Panc1 (cell line): ENCODE measurements around the gene UGT1A10.

Experiments
- POLR2AphosphoS5 ChIP-seq: IDR thresholded peaks from 2 replicates; pipeline ENCODE4 v1.6.1; 2012; ENCODE audit warnings: mild to moderate bottlenecking, low read depth, low read length, moderate library complexity
- REST ChIP-seq, 2 experiments: IDR thresholded peaks; 2 replicates each; pipeline ENCODE4 v1.6.1; 2011 to 2012; ENCODE audit warnings: low read depth in 2 of 2, control low read depth in 1 of 2, low read length in 1 of 2, mild to moderate bottlenecking in 1 of 2, moderate library complexity in 1 of 2; ENCODE audit not compliant: insufficient read depth in 1 of 2
- SIN3A ChIP-seq: IDR thresholded peaks from 2 replicates; pipeline ENCODE4 v1.6.1; 2012; ENCODE audit warnings: low read depth, mild to moderate bottlenecking, low read length, moderate library complexity, borderline replicate concordance; ENCODE audit not compliant: insufficient read depth
- TF ChIP-seq, protein P1 (sequence below): fragments of 450-650 bp; IDR thresholded peaks from 2 replicates; pipeline ENCODE4 v1.5.1; 2017; ENCODE audit warnings: mild to moderate bottlenecking

DNA sequence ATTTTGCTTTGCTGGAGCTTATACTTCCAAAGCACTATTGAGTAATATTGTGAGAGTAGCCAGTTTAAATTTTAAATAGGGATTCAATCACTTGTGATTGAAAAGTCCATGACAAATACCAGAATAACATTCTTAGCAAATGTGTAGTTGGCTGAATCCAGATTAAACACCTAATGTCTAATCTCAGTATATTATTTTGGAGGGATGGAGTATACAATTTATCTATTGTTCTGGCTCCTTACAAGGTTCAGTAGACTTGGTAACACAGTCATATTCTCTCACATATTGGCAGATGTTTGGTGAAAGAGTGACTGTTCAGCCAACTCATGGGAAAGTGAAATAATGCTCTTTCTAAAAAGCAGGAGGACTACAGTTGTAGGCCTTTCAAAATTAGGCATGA, 37.6 kb downstream of the UGT1A10 start:
- TF ChIP-seq, protein P1, sequence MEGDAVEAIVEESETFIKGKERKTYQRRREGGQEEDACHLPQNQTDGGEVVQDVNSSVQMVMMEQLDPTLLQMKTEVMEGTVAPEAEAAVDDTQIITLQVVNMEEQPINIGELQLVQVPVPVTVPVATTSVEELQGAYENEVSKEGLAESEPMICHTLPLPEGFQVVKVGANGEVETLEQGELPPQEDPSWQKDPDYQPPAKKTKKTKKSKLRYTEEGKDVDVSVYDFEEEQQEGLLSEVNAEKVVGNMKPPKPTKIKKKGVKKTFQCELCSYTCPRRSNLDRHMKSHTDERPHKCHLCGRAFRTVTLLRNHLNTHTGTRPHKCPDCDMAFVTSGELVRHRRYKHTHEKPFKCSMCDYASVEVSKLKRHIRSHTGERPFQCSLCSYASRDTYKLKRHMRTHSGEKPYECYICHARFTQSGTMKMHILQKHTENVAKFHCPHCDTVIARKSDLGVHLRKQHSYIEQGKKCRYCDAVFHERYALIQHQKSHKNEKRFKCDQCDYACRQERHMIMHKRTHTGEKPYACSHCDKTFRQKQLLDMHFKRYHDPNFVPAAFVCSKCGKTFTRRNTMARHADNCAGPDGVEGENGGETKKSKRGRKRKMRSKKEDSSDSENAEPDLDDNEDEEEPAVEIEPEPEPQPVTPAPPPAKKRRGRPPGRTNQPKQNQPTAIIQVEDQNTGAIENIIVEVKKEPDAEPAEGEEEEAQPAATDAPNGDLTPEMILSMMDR: no peak
- TF ChIP-seq POLR2AphosphoS5 (no peak), REST (IDR thresholded peaks at IDR 0.05; ENCODE audit: insufficient read depth in 1 of 2, low read depth in 2 of 2, low read length in 1 of 2) (no peak), SIN3A (no peak)
